Measurements from ENCODE around the gene BMPER.
A peak's percentile ranks its signal among the peaks of the same experiment; 100 is the strongest.

The BMPER gene

GRCh38 chr7:33928986-33929385, 23.6 kb downstream of the BMPER start:
- DNase-seq (ENCODE audit: extremely low spot score), result no peak
- TF ChIP-seq CTCF (IDR thresholded peaks at IDR 0.05; ENCODE audit: control extremely low read depth, extremely low read depth, low read depth, missing control alignments), result no peak
- ChIA-PET CTCF (interaction anchor here (1.9 kb wide), 1 partner anchor 21 kb away, joined by 4 read pairs; no protein-coding TSS in a partner anchor), POLR2A (no interaction called here)

GRCh38 chr7:33932221-33932620, 26.9 kb downstream of the BMPER start:
- ChIA-PET CTCF (interaction anchor here (0.8 to 5.2 kb wide), 33 partner anchors 10 to 775 kb away, joined by 3 to 42 read pairs (median 5); no protein-coding TSS in a partner anchor), POLR2A (no interaction called here)
- TF ChIP-seq CTCF (IDR thresholded peaks at IDR 0.05; ENCODE audit: control extremely low read depth, extremely low read depth, low read depth, missing control alignments), result no peak
- no peak for DNase-seq (ENCODE audit: extremely low spot score)

GRCh38 chr7:33932832-33933468, 27.6 kb downstream of the BMPER start:
- ChIA-PET POLR2A (no interaction called here), CTCF (interaction anchor here (0.7 to 5.2 kb wide), 42 partner anchors 9 to 775 kb away, joined by 3 to 42 read pairs (median 4); no protein-coding TSS in a partner anchor)
- peak; percentile 56 for DNase-seq (ENCODE audit: extremely low spot score)
- peak; percentile 94 for TF ChIP-seq CTCF (IDR thresholded peaks at IDR 0.05; ENCODE audit: control extremely low read depth, extremely low read depth, low read depth, missing control alignments)

- no peak for DNase-seq (ENCODE audit: extremely low spot score)
- ChIA-PET CTCF (interaction anchor here (0.7 to 5.2 kb wide), 35 partner anchors 8 to 776 kb away, joined by 3 to 42 read pairs (median 5); no protein-coding TSS in a partner anchor), POLR2A (interaction anchor here (0.7 kb wide), 1 partner anchor 146 kb away, joined by 3 read pairs; no protein-coding TSS in a partner anchor)
- no peak for TF ChIP-seq CTCF (IDR thresholded peaks at IDR 0.05; ENCODE audit: control extremely low read depth, extremely low read depth, low read depth, missing control alignments)
Measured at GRCh38 chr7:33933611-33934281, 28.4 kb downstream of the BMPER start.

GRCh38 chr7:33934391-33934790, 29.1 kb downstream of the BMPER start:
- no peak for DNase-seq (ENCODE audit: extremely low spot score)
- ChIA-PET CTCF (interaction anchor here (1.1 to 5.2 kb wide), 6 partner anchors 12 to 748 kb away, joined by 3 to 42 read pairs (median 9); no protein-coding TSS in a partner anchor), POLR2A (interaction anchor here (0.7 kb wide), 1 partner anchor 146 kb away, joined by 3 read pairs; no protein-coding TSS in a partner anchor)
- no peak for TF ChIP-seq CTCF (IDR thresholded peaks at IDR 0.05; ENCODE audit: control extremely low read depth, extremely low read depth, low read depth, missing control alignments)

- POLR2A ChIA-PET, result no interaction called here
- CTCF ChIA-PET, result interaction anchor here (5.2 kb wide), 1 partner anchor 14 kb away, joined by 25 read pairs; no protein-coding TSS in a partner anchor
- no peak for TF ChIP-seq CTCF (IDR thresholded peaks at IDR 0.05; ENCODE audit: control extremely low read depth, extremely low read depth, low read depth, missing control alignments)
- DNase-seq (ENCODE audit: extremely low spot score), result no peak
Measured at GRCh38 chr7:33936503-33936902, 31.2 kb downstream of the BMPER start.
